Brain microvascular endothelial cell (primary cell): ENCODE data around the gene ZYX.
A peak's percentile ranks its signal among the peaks of the same experiment; 100 is the strongest.

Source experiments
- DNase-seq: peaks from one replicate; pipeline ENCODE4 v3.0.0-alpha.2; 2020
- H3K27ac ChIP-seq: fragments of 250-450 bp; sonication (Bioruptor Pico); 2 replicates; pipeline ENCODE4 v1.5.1; 2020; ENCODE audit warnings: mild to moderate bottlenecking, moderate library complexity
- H3K27me3 ChIP-seq: fragments of 250-450 bp; sonication (Bioruptor Pico); replicated peaks from 2 replicates; pipeline ENCODE4 v1.5.1; 2020; ENCODE audit warnings: mild to moderate bottlenecking
- H3K36me3 ChIP-seq: fragments of 250-450 bp; sonication (Bioruptor Pico); replicated peaks from 2 replicates; pipeline ENCODE4 v1.5.1; 2020; ENCODE audit warnings: mild to moderate bottlenecking
- H3K4me3 ChIP-seq: 2 replicates; pipeline ENCODE4 v1.5.1; 2011; ENCODE audit warnings: low read depth, mild to moderate bottlenecking, control low read depth, low read length, moderate library complexity
- CTCF ChIP-seq: IDR thresholded peaks from 2 replicates; pipeline ENCODE4 v1.5.1; 2011; ENCODE audit warnings: low read depth, mild to moderate bottlenecking, moderate library complexity, low read length, control low read depth, inconsistent platforms; ENCODE audit errors: missing control alignments
- in situ Hi-C: cut with HindIII; loops from 2 replicates; pipeline ENCODE4 v1.10.0; 2017; ENCODE audit warnings: low sequenced_read_pairs, low pct_ligation_motif_present

The ZYX gene

GRCh38 chr7:143345428-143345900, 35.7 kb upstream of the ZYX start:
- H3K36me3 ChIP-seq: no peaks in the 10 kb centered on the region
- H3K27ac ChIP-seq: no peak overlapping the region
- peak overlapping the region; percentile 31 for H3K4me3 ChIP-seq
- in situ Hi-C loops: no loop called here
- H3K27me3 ChIP-seq: peaks cover 2% of the 10 kb centered on the region
- peak; percentile 80 for TF ChIP-seq CTCF
- peak; percentile 7 for DNase-seq

- no peak overlapping the region for H3K27ac ChIP-seq
- DNase-seq: no peak
- TF ChIP-seq CTCF: no peak
- no peaks in the 10 kb centered on the region for H3K36me3 ChIP-seq
- peaks cover 2% of the 10 kb centered on the region for H3K27me3 ChIP-seq
- no peak overlapping the region for H3K4me3 ChIP-seq
- in situ Hi-C loops: no loop called here
Observed at GRCh38 chr7:143346018-143346417, 35.1 kb upstream of the ZYX start.

GRCh38 chr7:143347950-143348349, 33.2 kb upstream of the ZYX start:
- no peak for DNase-seq
- Histone ChIP-seq H3K27ac (no peak overlapping the region), H3K27me3 (peaks cover 2% of the 10 kb centered on the region), H3K4me3 (no peak overlapping the region), H3K36me3 (no peaks in the 10 kb centered on the region)
- no peak for TF ChIP-seq CTCF
- in situ Hi-C loops: no loop called here

DNA sequence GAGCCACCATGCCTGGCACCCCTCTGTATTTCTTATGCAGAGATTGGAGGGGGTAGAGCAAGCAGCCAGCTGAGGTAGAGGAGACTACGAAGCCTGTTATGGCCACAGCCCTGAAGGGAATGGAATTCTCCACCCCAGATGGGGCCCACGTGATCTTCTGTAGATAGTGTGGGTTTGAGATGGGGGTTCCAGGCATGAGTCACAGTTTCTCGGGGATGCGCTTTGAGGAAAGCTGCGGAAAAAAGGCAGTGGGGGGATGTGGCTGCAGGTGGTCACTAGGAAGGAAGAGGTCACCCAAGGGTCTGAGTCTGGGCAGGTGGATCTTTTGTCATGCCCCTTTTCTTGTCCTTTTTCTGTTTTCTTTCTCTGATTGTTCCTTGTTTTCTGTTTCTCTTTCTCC, 30.1 kb upstream of the ZYX start:
- Histone ChIP-seq H3K36me3 (no peaks in the 10 kb centered on the region), H3K27ac (no peak overlapping the region), H3K27me3 (peaks cover 2% of the 10 kb centered on the region), H3K4me3 (no peak overlapping the region)
- in situ Hi-C loops: no loop called here
- no peak for DNase-seq
- TF ChIP-seq CTCF: no peak

DNA sequence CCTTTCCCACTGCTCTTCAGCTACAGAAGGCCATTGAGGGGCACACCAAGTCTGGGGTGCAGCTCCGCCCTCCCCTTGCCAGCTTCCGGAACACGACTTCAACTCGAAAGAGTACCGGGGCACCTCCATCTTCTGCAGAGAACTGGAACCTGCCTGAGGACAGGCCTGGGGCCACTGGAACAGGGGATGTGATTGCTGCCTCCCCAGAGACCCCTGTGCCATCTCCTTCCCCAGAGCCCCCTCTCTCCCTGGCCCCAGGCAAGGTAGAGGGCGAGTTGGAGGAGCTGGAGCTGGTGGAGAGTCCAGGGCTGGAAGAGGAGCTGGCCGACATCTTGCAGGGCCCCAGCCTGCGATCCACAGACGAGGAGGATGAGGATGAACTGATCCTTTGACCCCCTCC, 29.6 kb upstream of the ZYX start:
- TF ChIP-seq CTCF: no peak
- in situ Hi-C loops: no loop called here
- Histone ChIP-seq H3K4me3 (no peak overlapping the region), H3K36me3 (no peaks in the 10 kb centered on the region), H3K27me3 (peaks cover 2% of the 10 kb centered on the region), H3K27ac (no peak overlapping the region)
- no peak for DNase-seq

- Histone ChIP-seq H3K27ac (no peak overlapping the region), H3K27me3 (peaks cover 2% of the 10 kb centered on the region), H3K36me3 (no peaks in the 10 kb centered on the region), H3K4me3 (no peak overlapping the region)
- no peak for TF ChIP-seq CTCF
- in situ Hi-C loops: no loop called here
- DNase-seq: no peak
Observed at GRCh38 chr7:143352531-143353002, 28.6 kb upstream of the ZYX start.
